GM19328 (cell line): ENCODE results near the gene TRIM64C.
"Not testable (repeated sequence)": the region's sequence is repeated elsewhere in the genome, so short reads cannot be mapped to it uniquely, and the experiment has no call there.

Source experiments
- ATAC-seq: cut with Tn5 transposase; IDR thresholded peaks from one replicate; pipeline ENCODE4 v1.9.1; 2021; ENCODE audit warnings: mild to moderate bottlenecking, moderate library complexity; ENCODE audit not compliant: unreplicated experiment

The TRIM64C gene, protein sequence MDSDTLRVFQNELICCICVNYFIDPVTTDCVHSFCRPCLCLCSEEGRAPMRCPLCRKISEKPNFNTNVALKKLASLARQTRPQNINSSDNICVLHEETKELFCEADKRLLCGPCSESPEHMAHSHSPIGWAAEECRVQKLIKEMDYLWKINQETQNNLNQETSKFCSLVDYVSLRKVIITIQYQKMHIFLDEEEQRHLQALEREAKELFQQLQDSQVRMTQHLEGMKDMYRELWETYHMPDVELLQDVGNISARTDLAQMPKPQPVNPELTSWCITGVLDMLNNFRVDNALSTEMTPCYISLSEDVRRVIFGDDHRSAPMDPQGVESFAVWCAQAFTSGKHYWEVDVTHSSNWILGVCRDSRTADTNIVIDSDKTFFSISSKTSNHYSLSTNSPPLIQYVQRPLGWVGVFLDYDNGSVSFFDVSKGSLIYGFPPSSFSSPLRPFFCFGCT

DNA sequence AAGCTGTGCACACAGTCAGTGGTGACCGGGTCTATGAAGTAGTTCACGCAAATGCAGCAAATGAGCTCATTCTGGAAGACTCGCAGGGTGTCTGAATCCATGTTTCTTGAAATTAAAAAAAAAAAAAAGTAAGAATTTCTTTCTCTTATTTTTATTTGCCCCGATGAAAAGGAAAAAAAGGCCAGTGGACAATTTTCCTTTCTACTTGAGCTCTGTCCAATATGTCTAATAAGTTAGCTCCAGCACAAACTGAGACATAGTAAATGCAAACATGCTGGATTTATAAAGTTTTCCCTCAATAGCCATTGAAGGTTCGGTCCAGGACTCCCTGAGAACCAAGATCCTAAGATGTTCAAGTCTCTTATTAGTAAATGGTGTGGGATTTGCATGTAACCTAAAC, at the start of gene TRIM64C:
TRIM64C (minus strand) TSS at position 101 of the 400 bp plus-strand sequence; CDS start at position 101, 0 bp downstream.
- ATAC-seq, result not testable (repeated sequence)

- ATAC-seq, result not testable (repeated sequence)
Observed at GRCh38 chr11:49102356-49102755, 43.4 kb upstream of the TRIM64C start.

GRCh38 chr11:49069897-49070296, 11.0 kb upstream of the TRIM64C start:
- not testable (repeated sequence) for ATAC-seq

DNA sequence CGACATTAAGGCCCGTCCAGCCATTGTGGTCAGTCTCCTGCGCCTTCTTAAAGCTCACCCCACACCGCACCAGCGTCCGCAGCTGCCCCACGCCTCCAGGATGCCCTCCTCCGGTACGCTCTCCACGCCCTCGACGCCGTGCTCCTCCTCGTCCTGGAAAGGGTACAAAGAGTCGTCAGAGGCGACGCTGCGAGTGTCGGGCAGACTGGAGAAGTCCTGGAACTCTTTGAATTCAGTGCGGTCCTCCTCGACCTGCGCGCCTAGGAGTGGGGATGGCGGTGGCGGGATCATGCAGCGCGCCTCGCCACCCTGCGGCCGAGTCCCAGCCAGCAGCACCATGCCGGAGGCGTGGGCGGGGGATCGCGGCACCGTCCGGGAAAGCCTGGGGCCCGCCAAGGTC, 9.1 kb downstream of the TRIM64C start:
- ATAC-seq, result not testable (repeated sequence)

- ATAC-seq, result not testable (repeated sequence)
Observed at GRCh38 chr11:49048229-49048628, 10.7 kb downstream of the TRIM64C start.

GRCh38 chr11:49028523-49028922, 30.4 kb downstream of the TRIM64C start, which contains the start of gene TRIM49B:
TSS of gene TRIM49B (plus strand) at chr11:49028823. CDS start at chr11:49031600, 2,777 bp downstream.
- not testable (repeated sequence) for ATAC-seq
